IMR-90 (cell line): ENCODE measurements around the gene GFOD2. TPM values are rescaled to one million over a fixed set of nuclear protein-coding genes. Genes with fewer than 3 reads are reported as not detected.

Experiments used
- ATAC-seq: fragments of 200-7000 bp; cut with Tn5 transposase; 2 replicates; pipeline ENCODE4 v1.9.1; 2020; ENCODE audit warnings: low read depth, mild to moderate bottlenecking, moderate library complexity
- BruUV-seq: library from RNA; stranded (reverse); fragments of 400-500 nt; replicated peaks from 2 replicates; lab custom pipeline; 2021; lab: Mats Ljungman, UMichigan
- CTCF ChIA-PET: fragments of 300-600 bp; formaldehyde crosslinking; extraction: SDS; loops from one replicate; lab custom pipeline; 2021; ENCODE audit warnings: antibody characterized with exemption; lab: Yijun Ruan, JAX
- POLR2A ChIA-PET: fragments of 300-600 bp; sonication (Branson Sonifier 250); formaldehyde crosslinking; loops from one replicate; lab custom pipeline; 2022; ENCODE audit warnings: antibody characterized with exemption; ENCODE audit not compliant: unreplicated experiment; lab: Charles Lee
- DNase-seq: peaks from one replicate; pipeline ENCODE4 v3.0.0; 2013
- H2AFZ ChIP-seq: replicated peaks from 2 replicates; pipeline ENCODE3; 2013; ENCODE audit warnings: low read length, mild to moderate bottlenecking; ENCODE audit not compliant: poor library complexity
- H2AK5ac ChIP-seq: 2 replicates; pipeline ENCODE4 v1.6.1; 2013; ENCODE audit warnings: low read depth, low read length, inconsistent platforms
- H2AK9ac ChIP-seq: replicated peaks from 2 replicates; pipeline ENCODE3; 2013; ENCODE audit warnings: mild to moderate bottlenecking, low read depth, low read length, moderate library complexity; ENCODE audit not compliant: poor library complexity
- H2BK120ac ChIP-seq: 2 replicates; pipeline ENCODE4 v1.6.1; 2013; ENCODE audit warnings: low read depth, low read length, inconsistent platforms
- H2BK15ac ChIP-seq: 3 replicates; pipeline ENCODE4 v1.6.1; 2013; ENCODE audit warnings: low read depth, low read length, inconsistent platforms
- H2BK20ac ChIP-seq: 2 replicates; pipeline ENCODE4 v1.6.1; 2013; ENCODE audit warnings: low read depth, mild to moderate bottlenecking, inconsistent platforms, low read length, moderate library complexity
- H2BK5ac ChIP-seq: 2 replicates; pipeline ENCODE4 v1.6.1; 2013; ENCODE audit warnings: mild to moderate bottlenecking, low read depth, low read length, inconsistent platforms; ENCODE audit not compliant: poor library complexity, severe bottlenecking
- H3K14ac ChIP-seq: replicated peaks from 2 replicates; pipeline ENCODE4 v1.6.1; 2013; ENCODE audit warnings: low read depth, low read length, inconsistent platforms
- H3K18ac ChIP-seq: 2 replicates; pipeline ENCODE4 v1.6.1; 2013; ENCODE audit warnings: low read depth, low read length, control low read depth
- H3K23ac ChIP-seq: 2 replicates; pipeline ENCODE4 v1.6.1; 2013; ENCODE audit warnings: low read depth, low read length, inconsistent platforms
- H3K27ac ChIP-seq: 2 replicates; pipeline ENCODE4 v1.5.1; 2013; ENCODE audit warnings: mild to moderate bottlenecking, control low read depth, low read length; ENCODE audit not compliant: insufficient read depth
- H3K27me3 ChIP-seq: 2 replicates; pipeline ENCODE4 v1.6.1; 2013; ENCODE audit warnings: low read length; ENCODE audit not compliant: control insufficient read depth, insufficient read depth
- H3K36me3 ChIP-seq: 2 replicates; pipeline ENCODE4 v1.6.1; 2013; ENCODE audit warnings: low read length, mixed read lengths; ENCODE audit not compliant: control insufficient read depth, insufficient read depth
- H3K4ac ChIP-seq: 2 replicates; pipeline ENCODE4 v1.6.1; 2013; ENCODE audit warnings: low read depth, low read length, inconsistent platforms
- H3K4me1 ChIP-seq: 2 replicates; pipeline ENCODE4 v1.6.1; 2013; ENCODE audit warnings: low read length, mixed read lengths; ENCODE audit not compliant: control insufficient read depth, insufficient read depth
- H3K4me2 ChIP-seq: 2 replicates; pipeline ENCODE4 v1.6.1; 2013; ENCODE audit warnings: low read depth, mild to moderate bottlenecking, control low read depth, low read length, moderate library complexity
- H3K4me3 ChIP-seq: 2 replicates; pipeline ENCODE4 v1.5.1; 2013; ENCODE audit warnings: low read depth, mild to moderate bottlenecking, control low read depth, low read length, moderate library complexity; ENCODE audit not compliant: insufficient read depth
- H3K56ac ChIP-seq: 2 replicates; pipeline ENCODE4 v1.6.1; 2013; ENCODE audit warnings: low read length, inconsistent platforms; ENCODE audit not compliant: insufficient read depth; ENCODE audit errors: extremely low read depth
- H3K79me1 ChIP-seq, 2 experiments: 2 replicates each; pipeline ENCODE4 v1.6.1; 2013; ENCODE audit warnings: low read length in 2 of 2, inconsistent platforms in 1 of 2, low read depth in 1 of 2
- H3K9ac ChIP-seq: 2 replicates; pipeline ENCODE4 v1.6.1; 2013; ENCODE audit warnings: low read depth, low read length, control low read depth
- H3K9me1 ChIP-seq: 2 replicates; pipeline ENCODE4 v1.6.1; 2013; ENCODE audit warnings: low read length, inconsistent platforms; ENCODE audit not compliant: insufficient read depth
- H3K9me3 ChIP-seq: 2 replicates; pipeline ENCODE4 v1.6.1; 2013; ENCODE audit warnings: low read length; ENCODE audit not compliant: control insufficient read depth, insufficient read depth
- H4K20me1 ChIP-seq: 2 replicates; pipeline ENCODE4 v1.6.1; 2013; ENCODE audit warnings: low read length, inconsistent platforms; ENCODE audit not compliant: insufficient read depth
- H4K5ac ChIP-seq: 2 replicates; pipeline ENCODE4 v1.6.1; 2013; ENCODE audit warnings: mild to moderate bottlenecking, low read depth, low read length, control low read depth
- H4K8ac ChIP-seq, 2 experiments: 2 replicates each; pipeline ENCODE4 v1.6.1; 2013; ENCODE audit warnings: low read depth in 2 of 2, low read length in 2 of 2, control low read depth in 1 of 2, inconsistent platforms in 1 of 2
- H4K91ac ChIP-seq: 2 replicates; pipeline ENCODE4 v1.6.1; 2013; ENCODE audit warnings: low read depth, low read length, inconsistent platforms; ENCODE audit not compliant: insufficient read depth
- BHLHE40 ChIP-seq: fragments of 150-350 bp; IDR thresholded peaks from 2 replicates; pipeline ENCODE4 v1.6.1; 2016; ENCODE audit warnings: mild to moderate bottlenecking, low read depth, low read length
- CEBPB ChIP-seq: IDR thresholded peaks from 2 replicates; pipeline ENCODE4 v1.6.1; 2012; ENCODE audit warnings: low read depth, low read length, improper control_type of control experiment
- CHD1 ChIP-seq: IDR thresholded peaks from 2 replicates; pipeline ENCODE4 v1.6.1; 2012; ENCODE audit warnings: low read depth, low read length, improper control_type of control experiment
- FOS ChIP-seq: fragments of 150-350 bp; IDR thresholded peaks from 2 replicates; pipeline ENCODE4 v1.6.1; 2016; ENCODE audit warnings: low read depth, low read length
- MAFK ChIP-seq: IDR thresholded peaks from 2 replicates; pipeline ENCODE4 v1.6.1; 2012; ENCODE audit warnings: low read depth, low read length, improper control_type of control experiment
- MAZ ChIP-seq: IDR thresholded peaks from 2 replicates; pipeline ENCODE4 v1.6.1; 2012; ENCODE audit warnings: low read depth, mild to moderate bottlenecking, low read length, improper control_type of control experiment, moderate library complexity, borderline replicate concordance
- MXI1 ChIP-seq: IDR thresholded peaks from 2 replicates; pipeline ENCODE4 v1.6.1; 2012; ENCODE audit warnings: low read depth, mild to moderate bottlenecking, low read length, moderate library complexity, borderline replicate concordance
- NFE2L2 ChIP-seq: fragments of 150-350 bp; IDR thresholded peaks from 2 replicates; pipeline ENCODE4 v1.6.1; 2016; ENCODE audit warnings: low read depth, mild to moderate bottlenecking, low read length
- POLR2A ChIP-seq: IDR thresholded peaks from 2 replicates; pipeline ENCODE4 v1.6.1; 2012; ENCODE audit warnings: mild to moderate bottlenecking, low read depth, low read length
- RAD21 ChIP-seq: IDR thresholded peaks from 2 replicates; pipeline ENCODE4 v1.6.1; 2012; ENCODE audit warnings: low read length, improper control_type of control experiment
- RCOR1 ChIP-seq: IDR thresholded peaks from 2 replicates; pipeline ENCODE4 v1.6.1; 2012; ENCODE audit warnings: mild to moderate bottlenecking, low read length, improper control_type of control experiment; ENCODE audit not compliant: insufficient replicate concordance
- RFX5 ChIP-seq: IDR thresholded peaks from 2 replicates; pipeline ENCODE4 v1.8.0; 2012; ENCODE audit warnings: low read depth, mild to moderate bottlenecking, low read length, moderate library complexity
- SMC3 ChIP-seq: fragments of 150-350 bp; IDR thresholded peaks from 2 replicates; pipeline ENCODE4 v1.6.1; 2016; ENCODE audit warnings: low read depth, mild to moderate bottlenecking, antibody characterized with exemption, low read length, moderate library complexity
- WGBS, 2 experiments: methylation state at CpG; one replicate each; pipeline versions ENCODE4 v1.1.5 to v1.1.7; 2013; ENCODE audit warnings: missing lambda C conversion rate in 2 of 2; ENCODE audit not compliant: insufficient read length in 1 of 2; ENCODE audit errors: extremely low coverage in 2 of 2; 5-methylcytosine and 5-hydroxymethylcytosine counted together
- dilution Hi-C: fragments of 300-500 bp; cut with HindIII; formaldehyde crosslinking; loops from one replicate; pipeline ENCODE4 v1.14.3; 2018; ENCODE audit warnings: low sequenced_read_pairs; ENCODE audit not compliant: unreplicated experiment
- in situ Hi-C: fragments of 300-500 bp; cut with MboI; formaldehyde crosslinking; loops from 3 replicates; pipeline ENCODE4 v1.14.3; 2019; ENCODE audit warnings: low sequenced_read_pairs, inconsistent platforms, mixed read lengths
- intact Hi-C: fragments of 100-400 bp; cut with micrococcal nuclease; formaldehyde crosslinking; loops from 2 replicates; pipeline ENCODE4 v1.10.0; 2022
- polyA plus RNA-seq, 3 experiments: library from polyadenylated mRNA; depleted of rRNA; stranded (reverse); fragments of >200 nt; gene quantifications; 2 replicates each; pipeline ENCODE4 v1.2.3, GENCODE V29; 2012; ENCODE audit warnings: low replicate concordance in 1 of 3
- total RNA-seq: library from RNA; depleted of rRNA; stranded (reverse); fragments of >200 nt; gene quantifications from 2 replicates; pipeline ENCODE4 v1.2.3, GENCODE V29; 2012
- TF ChIP-seq, protein P1 (sequence below): conservative IDR thresholded peaks from 2 replicates; pipeline ENCODE4 v1.5.1; 2012; ENCODE audit warnings: mild to moderate bottlenecking, low read depth, low read length, improper control_type of control experiment
- TF ChIP-seq, protein P2 (sequence below): fragments of 150-350 bp; IDR thresholded peaks from 2 replicates; pipeline ENCODE4 v1.6.1; 2017; ENCODE audit warnings: mild to moderate bottlenecking, antibody characterized with exemption, low read length, low read depth

GFOD2 gene
- total and polyA plus RNA-seq, 2 of the 4 experiments (the other 2 are of a cell fraction) = 12.3 to 18.1 TPM

DNA sequence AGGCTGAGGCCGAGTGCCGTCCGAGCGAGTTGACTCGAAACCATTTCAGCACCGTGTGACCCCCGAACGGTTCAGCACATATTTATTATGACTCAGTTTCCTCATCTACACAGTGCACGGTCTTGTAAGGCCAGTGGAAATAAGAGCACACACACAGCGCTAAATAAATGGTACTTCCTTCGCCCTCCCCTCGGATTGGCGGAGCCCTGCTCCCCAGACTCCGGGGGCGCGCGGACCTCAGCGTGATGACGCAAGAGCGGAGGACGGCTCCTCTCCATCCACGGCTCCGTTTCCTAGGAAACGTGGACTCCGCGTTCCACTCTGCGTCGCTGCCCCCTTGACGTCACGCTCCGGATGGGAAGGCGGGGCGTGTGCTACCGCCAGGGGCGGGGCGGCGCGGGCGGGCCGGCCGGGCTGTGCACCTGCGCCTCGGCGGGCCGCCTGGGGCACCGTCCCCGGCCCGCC lies 58.5 kb downstream of the GFOD2 start, which contains the start of gene PARD6A:
Gene PARD6A, plus strand, starts transcription at position 397 of the 465 bp plus-strand sequence. CDS start 79 bp downstream, outside the sequence.
- Histone ChIP-seq H3K9me3 (no peaks in the 10 kb centered on the region), H3K4me1 (peaks cover 6% of the 10 kb centered on the region; the same call in 1 of the 2 replicates), H3K9me1 (peaks cover 4% of the 10 kb centered on the region), H3K4ac (peak within 1 kb of the TSS; percentile 94), H3K23ac (peak within 1 kb of the TSS; percentile 96), H4K8ac (peak within 1 kb of the TSS; percentile 87 to 95), H2BK120ac (peak within 1 kb of the TSS; percentile 2; the same call in 1 of the 2 replicates), H2BK5ac (peak within 1 kb of the TSS; percentile 63), H3K27me3 (no peaks in the 10 kb centered on the region), H2BK20ac (peak within 1 kb of the TSS; percentile 2; the same call in 1 of the 2 replicates), H3K4me2 (peak within 1 kb of the TSS; percentile 93), H3K4me3 (peak within 1 kb of the TSS; percentile 64), H3K79me1 (peaks cover 8 to 26% of the 10 kb centered on the region in 2 experiments), H4K91ac (peak within 1 kb of the TSS; percentile 88), H2AK9ac (peak within 1 kb of the TSS; percentile 95), H2AFZ (peak within 1 kb of the TSS; percentile 100), H3K27ac (peak within 1 kb of the TSS; percentile 65), H2BK15ac (peak within 1 kb of the TSS; percentile 59; the same call in 1 of the 3 replicates), H2AK5ac (peak within 1 kb of the TSS; percentile 87), H3K18ac (peak within 1 kb of the TSS; percentile 28), H4K5ac (peak within 1 kb of the TSS; percentile 69), H4K20me1 (peaks cover 5% of the 10 kb centered on the region), H3K36me3 (peaks cover 3% of the 10 kb centered on the region; the same call in 1 of the 2 replicates), H3K56ac (peak within 1 kb of the TSS; percentile 24; the same call in 1 of the 2 replicates), H3K14ac (peak within 1 kb of the TSS; percentile 96), H3K9ac (peak within 1 kb of the TSS; percentile 67)
- in situ Hi-C loops = loop anchor here (10.0 kb wide), 1 partner anchor 136 kb away; the partner anchor contains the start of gene RIPOR1
- ATAC-seq = peak; percentile 93
- intact Hi-C loops = no loop called here
- POLR2A ChIA-PET = no interaction called here
- no TSS peak for BruUV-seq
- dilution Hi-C loops = no loop called here
- CTCF ChIA-PET = interaction anchor here (1.0 to 1.4 kb wide), 2 partner anchors 99 to 139 kb away, joined by 4 read pairs; partner anchors contain the start of gene CTCF
- DNase-seq = peak; percentile 96
- WGBS, 2 experiments = 0% methylated on average over 46 of the region's 48 CpGs; no CpG with 5 or more reads in 1 of the 2 experiments
- TF ChIP-seq NFE2L2 (no peak), BHLHE40 (no peak), RAD21 (no peak), SMC3 (no peak), RCOR1 (no peak), CHD1 (no peak), POLR2A (0 out of 2 replicates have a peak, but pooled peaks have one; percentile 61), MXI1 (no peak), MAZ (peak; percentile 91; the same call in 1 of the 2 replicates), MAFK (no peak), CEBPB (peak; percentile 100), RFX5 (no peak; the same call in 1 of the 2 replicates), FOS (no peak)
- TF ChIP-seq, protein P1, sequence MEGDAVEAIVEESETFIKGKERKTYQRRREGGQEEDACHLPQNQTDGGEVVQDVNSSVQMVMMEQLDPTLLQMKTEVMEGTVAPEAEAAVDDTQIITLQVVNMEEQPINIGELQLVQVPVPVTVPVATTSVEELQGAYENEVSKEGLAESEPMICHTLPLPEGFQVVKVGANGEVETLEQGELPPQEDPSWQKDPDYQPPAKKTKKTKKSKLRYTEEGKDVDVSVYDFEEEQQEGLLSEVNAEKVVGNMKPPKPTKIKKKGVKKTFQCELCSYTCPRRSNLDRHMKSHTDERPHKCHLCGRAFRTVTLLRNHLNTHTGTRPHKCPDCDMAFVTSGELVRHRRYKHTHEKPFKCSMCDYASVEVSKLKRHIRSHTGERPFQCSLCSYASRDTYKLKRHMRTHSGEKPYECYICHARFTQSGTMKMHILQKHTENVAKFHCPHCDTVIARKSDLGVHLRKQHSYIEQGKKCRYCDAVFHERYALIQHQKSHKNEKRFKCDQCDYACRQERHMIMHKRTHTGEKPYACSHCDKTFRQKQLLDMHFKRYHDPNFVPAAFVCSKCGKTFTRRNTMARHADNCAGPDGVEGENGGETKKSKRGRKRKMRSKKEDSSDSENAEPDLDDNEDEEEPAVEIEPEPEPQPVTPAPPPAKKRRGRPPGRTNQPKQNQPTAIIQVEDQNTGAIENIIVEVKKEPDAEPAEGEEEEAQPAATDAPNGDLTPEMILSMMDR = no peak
- TF ChIP-seq, protein P2, sequence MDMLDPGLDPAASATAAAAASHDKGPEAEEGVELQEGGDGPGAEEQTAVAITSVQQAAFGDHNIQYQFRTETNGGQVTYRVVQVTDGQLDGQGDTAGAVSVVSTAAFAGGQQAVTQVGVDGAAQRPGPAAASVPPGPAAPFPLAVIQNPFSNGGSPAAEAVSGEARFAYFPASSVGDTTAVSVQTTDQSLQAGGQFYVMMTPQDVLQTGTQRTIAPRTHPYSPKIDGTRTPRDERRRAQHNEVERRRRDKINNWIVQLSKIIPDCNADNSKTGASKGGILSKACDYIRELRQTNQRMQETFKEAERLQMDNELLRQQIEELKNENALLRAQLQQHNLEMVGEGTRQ = 0 out of 2 replicates have a peak, but pooled peaks have one; percentile 29
